HG03342 (cell line): ENCODE results near the gene KDM8.

ENCODE experiments used
- ATAC-seq: cut with Tn5 transposase; IDR thresholded peaks from one replicate; pipeline ENCODE4 v1.9.1; 2021; ENCODE audit warnings: mild to moderate bottlenecking, moderate library complexity; ENCODE audit not compliant: unreplicated experiment

KDM8 gene

DNA sequence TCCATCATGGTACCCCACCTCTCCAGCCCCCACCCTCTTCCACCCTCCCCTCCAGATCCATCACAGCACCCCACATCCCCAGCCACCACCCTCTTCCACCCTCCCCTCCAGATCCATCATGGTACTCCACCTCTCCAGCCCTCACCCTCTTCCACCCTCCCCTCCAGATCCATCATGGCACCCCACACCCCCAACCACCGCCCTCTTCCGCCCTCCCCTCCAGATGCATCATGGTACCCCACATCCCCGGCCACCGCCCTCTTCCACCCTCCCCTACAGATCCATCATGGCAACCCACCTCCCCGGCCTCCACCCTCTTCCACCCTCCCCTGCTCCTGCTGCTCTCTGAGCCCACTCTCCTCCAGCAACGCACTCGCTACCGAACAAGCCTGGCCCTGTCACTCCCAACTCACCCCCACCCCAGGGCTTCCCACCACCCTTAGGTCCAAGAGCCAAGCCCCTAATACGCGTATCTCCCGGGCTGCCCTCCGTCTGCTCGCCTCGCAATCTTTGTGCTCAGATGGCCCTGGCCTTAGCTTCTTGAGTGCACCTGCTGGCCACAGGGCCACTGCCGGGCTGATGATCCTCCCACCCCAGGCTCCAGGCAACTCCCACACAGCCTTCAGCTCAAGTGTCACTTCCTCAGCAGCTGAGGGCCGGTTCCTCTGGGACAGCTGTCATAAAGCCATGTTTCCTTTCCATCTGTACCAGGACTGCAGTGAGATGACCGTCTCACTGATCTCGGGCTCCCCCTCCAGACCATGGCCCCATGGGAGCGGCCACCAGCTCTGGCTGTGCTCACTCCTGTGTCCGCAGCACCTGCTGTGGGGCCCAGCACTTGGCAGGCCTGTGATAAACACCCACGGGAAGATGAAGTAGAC is 25.5 kb downstream of the KDM8 start:
- ATAC-seq: no peak

DNA sequence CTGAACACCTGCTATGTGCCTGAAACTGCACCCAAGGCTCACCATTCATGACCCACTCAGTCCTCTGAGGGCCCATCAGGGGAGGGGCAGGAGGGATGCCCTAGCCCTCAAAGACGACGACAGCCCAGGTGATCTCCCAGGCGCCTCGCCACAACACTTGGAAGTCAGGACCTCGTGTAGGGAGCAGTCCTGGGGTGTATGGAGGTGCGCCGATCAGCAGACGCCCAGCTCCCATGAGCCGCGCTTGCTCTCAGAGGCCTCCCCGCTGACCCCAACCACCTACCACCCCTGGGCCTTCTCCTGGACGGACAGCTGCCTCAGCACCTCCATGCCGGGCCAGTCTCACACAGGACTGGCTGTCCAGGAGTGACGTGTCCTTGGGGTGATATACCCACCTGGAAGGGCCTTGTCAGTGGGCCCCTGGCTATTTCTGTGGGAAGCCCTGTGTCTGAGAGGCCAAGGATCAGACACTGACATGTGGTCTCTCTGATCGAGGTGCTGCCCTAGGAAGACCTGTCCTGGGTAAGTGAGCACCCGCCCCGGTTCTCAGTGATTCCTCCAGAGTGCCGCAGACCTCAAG is 26.7 kb downstream of the KDM8 start:
- no peak for ATAC-seq

DNA sequence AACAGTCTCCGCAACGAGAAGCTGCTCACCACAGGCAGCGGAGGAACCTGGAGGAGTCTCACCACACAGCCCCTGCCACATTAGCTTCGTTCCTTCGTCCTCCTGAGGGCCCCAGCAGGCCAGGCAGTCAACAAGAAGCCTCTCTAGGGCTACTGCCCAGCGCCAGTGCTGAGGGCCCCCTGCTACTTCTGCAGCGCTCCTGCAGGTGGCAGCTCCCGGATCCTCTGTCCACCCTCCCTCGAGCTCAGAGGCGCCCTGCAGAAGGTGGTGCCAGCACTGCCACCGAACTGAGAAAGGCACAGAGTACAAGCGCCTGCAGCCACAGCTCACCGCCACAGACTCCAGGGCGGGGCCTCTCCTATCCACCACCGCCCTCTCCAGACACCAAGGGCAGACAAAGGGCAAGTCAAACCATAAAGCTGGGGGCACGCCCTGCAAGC is 27.3 kb downstream of the KDM8 start:
- ATAC-seq: no peak

DNA sequence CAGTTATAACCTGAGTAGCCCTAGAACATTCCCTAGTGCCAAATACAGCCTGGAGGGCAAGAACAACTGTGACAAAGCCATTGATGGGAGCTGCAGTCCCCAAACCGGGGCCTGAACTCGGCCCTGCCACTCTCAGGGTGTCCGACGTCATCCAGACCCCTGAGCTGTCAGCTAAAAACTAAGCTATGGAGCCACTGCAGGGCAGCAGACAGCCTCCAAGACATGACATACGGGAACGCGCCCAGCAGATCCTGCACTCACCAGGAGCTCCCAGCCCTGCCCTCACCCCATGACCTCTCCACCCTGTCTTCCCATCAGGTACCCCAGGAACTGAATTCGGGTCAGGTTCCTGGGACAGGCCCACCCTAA is 28.4 kb downstream of the KDM8 start:
- ATAC-seq: peak; percentile 3

DNA sequence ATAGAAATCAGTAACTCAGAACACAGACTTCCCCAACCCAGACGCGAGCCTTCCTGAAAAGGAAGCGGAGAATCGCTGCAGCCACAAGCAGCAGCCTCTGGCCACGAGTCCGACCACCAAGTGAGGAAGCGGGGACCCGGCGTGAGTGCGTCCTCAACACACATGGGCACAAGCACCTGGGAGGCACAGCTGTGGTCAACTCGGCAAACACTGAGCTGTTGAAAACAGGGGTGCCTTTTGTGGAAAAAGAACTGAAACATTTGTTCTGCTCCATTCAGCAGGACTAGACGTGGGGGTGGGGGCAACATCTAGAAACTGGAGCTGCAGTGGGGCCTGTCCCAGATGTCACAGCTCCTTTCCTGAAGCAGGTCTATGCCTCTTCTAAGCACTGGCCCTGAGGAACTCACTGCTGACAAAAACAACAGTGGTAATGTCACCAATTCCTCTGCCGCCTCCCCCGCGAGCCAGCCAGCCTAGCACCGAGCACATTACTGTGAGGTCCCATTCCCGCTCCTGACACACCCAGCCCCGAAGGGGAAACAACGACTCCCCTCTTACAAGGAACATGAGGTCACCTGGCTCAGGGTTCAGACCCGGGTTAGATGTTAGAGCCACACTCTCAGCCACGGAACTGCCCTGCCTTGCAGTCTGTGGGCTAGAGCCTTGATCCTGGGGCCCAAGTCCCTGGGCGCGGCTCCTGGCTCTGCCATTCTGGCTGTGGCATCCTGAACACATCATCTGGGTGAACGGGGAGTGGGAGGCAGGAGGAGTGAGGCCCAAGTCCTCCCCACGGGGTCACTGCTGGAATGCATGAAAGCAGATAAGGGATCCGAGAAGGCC is 29.0 kb downstream of the KDM8 start:
- peak; percentile 43 for ATAC-seq

DNA sequence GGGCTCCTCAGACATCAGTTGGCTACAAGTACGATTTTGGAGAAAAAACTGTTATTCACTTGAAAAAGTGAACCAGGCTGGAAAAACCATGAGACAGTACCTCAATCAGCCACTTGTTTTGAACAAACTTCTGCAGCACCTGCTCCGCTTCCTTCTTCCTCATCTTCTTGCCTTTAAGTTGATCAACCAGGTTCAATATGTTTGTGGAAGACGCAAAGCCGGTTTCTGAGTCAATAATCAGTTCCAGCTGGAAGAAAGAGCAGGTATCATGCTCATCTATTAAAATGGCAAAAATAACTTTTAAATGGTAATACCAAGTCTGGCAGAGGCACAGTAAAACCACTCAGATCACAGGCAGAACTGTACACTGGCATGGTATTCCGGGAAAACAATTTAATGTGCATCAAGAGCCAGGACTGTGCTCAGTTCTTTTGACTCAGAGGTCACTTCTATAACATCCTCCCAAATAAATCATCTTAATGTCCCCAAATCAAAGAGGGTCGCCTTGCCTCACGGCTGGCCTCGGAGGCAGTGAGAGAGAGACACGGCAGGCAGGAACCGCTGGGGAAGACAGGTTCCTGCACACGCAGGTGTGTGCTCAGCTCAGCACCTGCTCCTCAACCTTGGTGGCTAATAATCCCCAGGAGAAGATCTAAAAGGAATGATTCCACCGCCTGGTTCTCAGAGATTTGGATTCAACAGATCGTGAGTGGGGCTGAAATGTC is 29.7 kb downstream of the KDM8 start:
- ATAC-seq: no peak

DNA sequence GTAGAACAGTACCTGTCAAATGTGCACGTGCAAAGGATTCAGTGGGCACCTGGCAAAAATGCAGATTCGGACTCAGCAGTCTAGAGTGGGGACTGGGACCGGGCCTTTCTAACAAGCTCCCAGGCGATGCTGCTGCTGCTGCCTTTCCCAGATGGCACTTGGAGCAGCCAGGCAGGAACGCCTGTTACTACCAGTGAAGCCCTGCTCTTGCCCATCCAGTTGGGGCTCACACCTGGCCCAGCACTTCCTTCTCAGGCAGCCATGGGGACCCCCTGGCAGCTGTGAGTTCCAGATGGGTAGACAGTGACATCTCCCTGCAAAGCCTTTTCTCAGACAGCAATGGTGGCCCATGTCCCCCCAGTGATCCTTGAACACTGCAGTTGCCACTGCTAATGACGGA is 30.4 kb downstream of the KDM8 start:
- no peak for ATAC-seq

DNA sequence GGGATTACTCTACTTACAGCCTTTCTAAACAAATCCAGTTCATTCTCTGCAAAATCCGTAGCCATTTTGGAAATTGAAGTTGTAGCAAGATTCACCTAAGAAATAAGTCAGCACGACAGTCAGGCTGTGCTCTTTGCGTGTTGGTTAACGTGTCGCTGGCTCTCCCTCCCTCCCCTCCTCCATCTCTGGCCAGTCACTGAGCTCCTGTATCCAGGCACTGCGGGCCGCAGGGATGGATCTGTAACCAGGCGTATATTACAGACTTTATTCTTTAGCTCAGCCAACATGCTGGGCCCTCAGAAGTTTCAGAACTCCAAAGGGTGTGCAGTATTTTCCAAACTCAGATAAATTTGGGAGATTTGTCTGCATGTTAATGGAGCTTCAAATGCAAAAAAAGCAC is 30.8 kb downstream of the KDM8 start:
- no peak for ATAC-seq

DNA sequence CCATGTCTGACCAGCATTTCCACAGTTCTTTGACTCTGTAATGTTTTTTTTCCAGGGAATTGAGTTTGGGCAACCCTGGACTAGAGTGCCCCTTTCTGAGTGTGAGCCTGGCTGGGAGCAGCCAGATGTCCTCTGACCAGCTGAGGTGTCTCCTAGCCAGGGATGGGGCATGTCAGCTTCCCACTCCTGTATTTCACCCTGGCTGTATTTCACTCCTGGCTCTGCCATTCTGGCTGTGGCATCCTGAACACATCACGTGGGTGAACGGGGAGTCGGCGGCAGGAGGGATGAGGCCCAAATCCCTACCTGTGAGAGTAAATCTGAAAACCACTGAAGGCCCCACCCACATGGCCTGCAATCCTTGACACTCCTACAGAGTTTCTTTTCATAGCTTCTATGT is 31.3 kb downstream of the KDM8 start:
- no peak for ATAC-seq

DNA sequence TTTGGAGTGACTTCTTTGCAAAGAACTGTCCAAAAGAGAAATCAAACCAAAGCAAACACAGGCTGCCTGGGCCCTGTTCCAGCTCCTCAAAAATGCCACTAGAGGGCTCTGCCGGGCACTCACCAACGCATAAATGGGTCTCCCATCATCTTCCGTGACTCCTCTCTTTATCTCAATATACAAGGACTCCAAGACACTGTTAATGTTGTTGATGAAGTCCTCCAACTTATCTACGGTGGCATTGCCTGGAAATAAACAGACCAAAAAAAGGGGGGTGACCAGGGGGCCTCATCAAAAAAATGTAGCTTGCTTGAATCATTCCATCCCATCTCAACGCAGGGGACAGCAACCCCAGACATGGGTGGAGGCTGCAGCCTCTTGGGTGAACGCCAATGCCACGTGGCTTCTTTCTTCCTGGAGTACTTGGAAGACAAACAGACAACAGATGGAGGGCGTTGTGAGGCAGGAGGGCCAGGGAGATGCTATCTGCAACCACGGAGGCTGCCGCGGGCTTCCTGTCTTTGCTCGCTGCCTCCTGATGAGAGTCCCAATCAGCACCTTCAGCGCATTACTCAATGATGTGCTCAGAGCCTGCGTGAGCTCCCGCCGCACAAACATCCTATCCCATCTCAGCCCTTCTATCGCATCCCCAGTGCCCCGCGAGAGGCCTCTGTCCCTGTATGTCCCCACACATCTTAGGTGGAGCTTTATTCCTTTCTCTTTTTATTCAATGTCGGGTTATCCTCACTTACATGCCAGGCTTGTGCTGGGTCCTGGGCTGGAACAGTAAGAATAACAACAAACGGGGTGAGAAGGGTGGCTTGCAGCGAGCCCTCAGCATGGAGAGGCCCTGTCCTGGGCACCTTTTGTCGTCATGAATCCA is 32.0 kb downstream of the KDM8 start:
- no peak for ATAC-seq

DNA sequence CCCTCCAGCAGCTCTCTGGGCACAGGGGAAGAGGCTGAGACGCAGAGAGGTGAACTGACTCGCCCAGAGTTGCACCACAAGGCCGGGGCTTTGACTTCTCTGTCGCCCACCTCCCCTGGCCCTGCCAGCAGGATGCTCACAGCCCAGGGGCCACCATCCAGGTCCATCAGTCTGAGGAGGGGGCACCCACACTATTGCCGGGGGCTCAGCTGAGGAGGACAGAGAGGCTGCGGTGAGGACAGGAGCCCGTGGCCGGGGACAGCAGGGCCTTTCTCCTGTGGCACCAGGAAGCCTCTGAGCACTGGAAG is 32.6 kb downstream of the KDM8 start:
- ATAC-seq: no peak

DNA sequence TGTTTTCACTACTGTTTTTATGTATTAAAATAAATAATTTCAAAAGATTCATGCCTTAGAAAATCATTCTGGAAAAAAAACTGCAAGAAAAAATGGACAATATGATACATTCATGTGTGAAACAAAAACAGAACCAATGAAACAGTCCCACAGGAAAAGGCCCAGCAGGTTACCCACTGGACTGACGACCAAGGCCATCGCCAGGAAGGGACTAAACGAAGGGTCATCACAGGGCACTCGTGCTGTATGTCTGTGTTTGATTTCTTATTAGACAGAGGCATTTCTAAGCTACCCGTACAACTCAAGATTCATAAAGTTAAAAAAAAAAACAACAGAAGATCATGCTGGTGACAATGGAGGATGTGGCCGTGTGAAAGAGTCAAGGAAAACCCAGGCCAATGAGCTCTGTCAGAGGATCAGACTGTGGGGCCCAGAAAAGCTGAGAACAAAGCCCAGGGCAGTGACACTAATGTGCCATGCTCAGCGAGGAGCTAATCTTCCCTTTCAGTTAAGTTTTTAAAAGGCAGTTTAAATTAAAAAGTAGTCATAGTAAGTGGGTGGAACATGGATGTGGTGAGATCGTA is 33.4 kb downstream of the KDM8 start:
- no peak for ATAC-seq

DNA sequence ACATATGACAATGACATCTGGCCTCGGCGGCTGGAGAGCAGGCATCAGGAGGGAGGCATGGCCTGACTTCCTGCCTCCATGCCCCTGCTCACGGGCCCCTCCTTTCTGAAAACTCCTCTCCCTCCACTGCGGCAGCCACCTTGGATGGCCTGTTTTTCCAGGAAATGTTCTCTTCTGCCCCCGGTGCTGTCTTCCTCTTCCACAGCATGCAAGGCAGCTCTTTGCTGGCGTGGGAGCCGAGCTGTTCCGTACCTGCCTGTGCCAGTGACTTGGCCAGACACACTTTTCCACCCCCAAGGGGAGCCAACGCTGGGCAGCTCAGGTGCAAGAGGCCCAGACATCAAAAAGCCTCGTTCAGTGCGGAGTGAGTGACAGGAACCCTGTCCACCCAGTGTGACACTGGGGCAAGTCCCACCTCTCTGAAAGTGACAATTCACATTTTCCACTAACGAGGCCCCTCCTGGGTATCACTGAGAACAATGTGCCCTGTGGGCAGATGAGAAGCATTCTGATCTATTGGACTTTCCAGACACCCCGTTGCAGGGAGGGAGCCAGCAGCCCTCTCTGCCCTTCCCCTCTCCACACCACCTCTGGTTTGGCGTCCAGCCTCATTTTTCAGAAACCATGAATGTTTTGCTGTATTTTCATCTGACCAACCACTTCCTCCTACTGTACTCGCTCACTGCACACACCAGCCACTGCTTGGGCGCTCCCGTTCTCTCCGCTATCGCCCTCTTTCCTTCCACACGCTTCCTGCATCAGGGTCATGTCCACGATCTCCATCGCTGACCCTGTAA is 34.1 kb downstream of the KDM8 start:
- ATAC-seq: peak; percentile 63

DNA sequence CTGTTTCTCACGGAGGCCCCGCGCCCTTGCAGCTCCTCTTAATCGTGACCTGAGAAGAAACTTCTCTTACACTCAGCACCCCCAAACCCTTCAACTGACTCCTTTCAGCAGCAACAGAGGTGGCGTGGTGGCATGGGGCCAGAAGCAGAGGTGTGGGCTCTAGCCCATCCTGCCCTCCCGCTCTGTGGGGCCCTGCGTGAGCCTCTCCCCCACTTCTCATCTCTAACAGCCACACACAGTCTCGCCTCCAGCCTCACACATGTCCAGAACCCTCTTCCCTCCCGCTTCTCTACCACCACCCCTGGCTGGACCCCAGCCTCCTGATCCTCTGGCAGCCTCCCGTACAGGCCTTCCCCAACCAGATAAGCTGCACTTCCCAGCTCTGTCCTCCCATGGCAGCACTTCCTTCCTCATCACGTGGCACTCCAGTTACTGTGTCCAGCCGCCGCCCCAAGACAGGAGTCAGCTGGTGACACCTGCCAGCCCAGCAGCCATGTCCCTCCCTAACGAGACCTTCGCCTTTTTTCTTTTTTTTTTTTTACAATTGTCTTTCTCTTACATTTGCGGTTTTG is 34.8 kb downstream of the KDM8 start:
- no peak for ATAC-seq

DNA sequence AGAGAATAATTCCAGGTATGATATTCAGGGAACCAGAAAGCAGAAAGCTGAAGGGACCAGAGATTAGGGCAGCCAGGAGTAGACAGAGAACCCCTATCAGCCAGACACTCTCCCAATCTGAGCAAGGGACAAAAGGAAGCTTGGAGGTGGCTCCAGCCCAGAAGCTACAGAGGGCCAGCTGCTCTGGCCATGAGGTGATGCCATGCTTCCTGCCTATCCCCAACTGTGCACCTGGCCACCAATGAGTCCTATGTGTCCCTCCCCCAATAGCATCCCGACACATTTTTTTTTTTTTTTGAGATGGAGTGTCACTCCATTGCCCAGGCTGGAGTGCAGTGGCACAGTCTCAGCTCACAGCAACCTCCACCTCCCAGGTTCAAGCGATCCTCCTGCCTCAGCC is 35.3 kb downstream of the KDM8 start:
- no peak for ATAC-seq

DNA sequence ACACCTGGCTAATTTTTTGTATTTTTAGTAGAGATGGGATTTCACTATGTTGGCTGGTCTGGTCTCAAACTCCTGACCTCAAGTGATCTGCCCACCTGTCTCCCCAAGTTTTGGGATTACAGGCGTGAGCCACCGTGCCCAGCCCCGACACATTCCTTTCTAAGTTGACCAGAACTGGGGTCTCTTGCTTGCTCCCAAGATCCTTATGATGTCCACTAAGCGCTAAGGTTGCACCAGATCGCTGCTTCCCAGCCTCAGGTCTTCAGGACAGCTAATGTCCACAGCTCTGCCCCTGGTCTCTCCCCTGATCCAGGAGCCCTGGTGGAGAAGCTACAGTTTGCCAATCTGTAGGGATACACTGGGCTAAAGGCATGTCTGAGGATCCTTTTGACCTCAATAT is 35.7 kb downstream of the KDM8 start:
- ATAC-seq: no peak

DNA sequence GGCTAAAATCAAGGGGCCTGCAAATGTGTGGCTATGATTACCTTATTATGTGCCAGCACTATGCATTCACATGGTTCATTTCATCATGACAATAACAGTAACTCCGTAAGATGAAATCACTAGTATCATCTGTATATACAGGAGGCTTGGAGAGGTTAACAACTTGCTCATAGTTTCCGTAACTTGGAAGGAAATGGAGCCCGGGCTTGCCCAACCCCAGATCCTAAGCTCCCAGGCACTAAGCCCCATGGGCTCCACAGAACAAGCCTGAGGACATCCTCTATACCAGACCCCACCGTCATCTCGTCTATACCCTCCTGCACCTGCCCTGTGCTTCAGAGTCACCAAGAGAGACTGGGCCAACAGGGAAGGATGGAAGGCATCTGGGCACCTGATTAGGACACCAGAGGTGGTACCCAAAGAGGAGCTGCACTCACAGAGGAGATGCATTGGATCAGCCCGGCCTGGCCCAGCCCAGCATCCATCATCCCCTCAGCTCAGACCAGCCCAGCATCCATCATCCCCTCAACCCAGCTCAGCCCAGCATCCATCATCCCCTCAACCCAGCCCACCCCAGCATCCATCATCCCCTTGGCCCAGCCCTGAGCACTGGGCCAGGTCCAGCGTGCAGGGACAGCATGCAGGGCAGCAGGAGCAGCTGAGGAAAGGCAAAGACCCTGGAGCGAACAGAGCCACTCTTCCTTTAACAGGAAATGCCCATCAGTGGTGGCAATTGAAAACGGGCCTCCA is 36.8 kb downstream of the KDM8 start:
- no peak for ATAC-seq

DNA sequence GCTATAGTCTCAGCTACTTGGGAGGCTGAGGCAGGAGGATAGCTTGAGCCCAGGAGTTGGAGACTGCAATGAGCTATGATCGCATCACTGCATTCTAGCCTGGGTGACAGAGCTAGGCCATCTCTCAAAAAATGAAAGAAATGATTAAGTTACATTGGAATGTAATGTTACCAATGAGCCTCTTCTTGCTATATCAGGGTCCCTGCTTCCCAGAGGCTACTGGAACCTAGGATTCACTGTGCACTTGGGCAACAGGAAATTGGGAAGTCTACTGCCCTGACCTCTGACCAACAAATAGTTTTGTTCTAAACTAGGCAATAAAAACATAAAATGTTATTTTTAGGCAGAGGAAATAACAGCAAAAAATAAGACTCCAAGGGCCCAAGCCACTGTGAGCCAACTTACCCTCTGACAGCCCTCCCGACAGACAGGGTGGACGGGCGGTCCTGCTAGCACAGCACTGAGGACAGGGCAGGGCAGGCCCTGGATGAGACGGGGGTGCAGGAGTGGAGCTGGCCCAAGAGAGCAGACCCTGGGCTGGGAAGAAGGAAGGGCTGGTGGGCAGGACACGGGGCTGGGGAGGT is 37.7 kb downstream of the KDM8 start:
- no peak for ATAC-seq
